VCaP (cell line): ENCODE data around the gene MAGI3.

Source experiments
- H3K27ac ChIP-seq: fragments of 450-650 bp; 2 replicates; pipeline ENCODE4 v1.5.1; 2017
- CTCF ChIP-seq: fragments of 450-650 bp; conservative IDR thresholded peaks from 2 replicates; pipeline ENCODE4 v1.5.1; 2017; ENCODE audit warnings: mild to moderate bottlenecking, moderate library complexity

The MAGI3 gene

GRCh38 chr1:113677250-113678158, 287.2 kb downstream of the MAGI3 start:
- H3K27ac ChIP-seq: no peak overlapping the region
- peak; percentile 72 for TF ChIP-seq CTCF

- peak; percentile 24; the same call in 1 of the 2 replicates for TF ChIP-seq CTCF
- H3K27ac ChIP-seq: no peak overlapping the region
These were observed 287.8 kb downstream of the MAGI3 start for GRCh38 chr1:113678159-113678469.

- TF ChIP-seq CTCF: no peak
- no peak overlapping the region for H3K27ac ChIP-seq
These were observed 291.5 kb downstream of the MAGI3 start for GRCh38 chr1:113681596-113682337.

GRCh38 chr1:113683384-113684152, 293.3 kb downstream of the MAGI3 start:
- TF ChIP-seq CTCF: no peak
- no peak overlapping the region for H3K27ac ChIP-seq

GRCh38 chr1:113684153-113684541, 293.8 kb downstream of the MAGI3 start:
- H3K27ac ChIP-seq: no peak overlapping the region
- TF ChIP-seq CTCF: no peak

GRCh38 chr1:113686891-113687618, 296.7 kb downstream of the MAGI3 start:
- no peak overlapping the region for H3K27ac ChIP-seq
- TF ChIP-seq CTCF: no peak
